NT2/D1 (cell line): ENCODE measurements around the gene COP1.

Experiments used
- YY1 ChIP-seq: IDR thresholded peaks from 2 replicates; pipeline ENCODE4 v1.6.1; 2011; ENCODE audit not compliant: insufficient read length, insufficient read depth
- ZNF274 ChIP-seq: IDR thresholded peaks from 2 replicates; pipeline ENCODE4 v1.6.1; 2011; ENCODE audit warnings: mild to moderate bottlenecking, low read depth, low read length

GRCh38 chr1:176222196-176222595, 15.1 kb upstream of the COP1 start:
- TF ChIP-seq ZNF274 (no peak), YY1 (no peak)
